HG02970 (cell line): ENCODE results near the gene RRBP1.

ENCODE experiments used
- ATAC-seq: cut with Tn5 transposase; IDR thresholded peaks from one replicate; pipeline ENCODE4 v1.9.1; 2021; ENCODE audit warnings: mild to moderate bottlenecking, moderate library complexity, moderate number of reproducible peaks; ENCODE audit not compliant: unreplicated experiment, low FRiP score

The RRBP1 gene

GRCh38 chr20:17614176-17614811 lies 67.7 kb downstream of the RRBP1 start:
- no peak for ATAC-seq

GRCh38 chr20:17613328-17614175 lies 68.5 kb downstream of the RRBP1 start:
- no peak for ATAC-seq

DNA sequence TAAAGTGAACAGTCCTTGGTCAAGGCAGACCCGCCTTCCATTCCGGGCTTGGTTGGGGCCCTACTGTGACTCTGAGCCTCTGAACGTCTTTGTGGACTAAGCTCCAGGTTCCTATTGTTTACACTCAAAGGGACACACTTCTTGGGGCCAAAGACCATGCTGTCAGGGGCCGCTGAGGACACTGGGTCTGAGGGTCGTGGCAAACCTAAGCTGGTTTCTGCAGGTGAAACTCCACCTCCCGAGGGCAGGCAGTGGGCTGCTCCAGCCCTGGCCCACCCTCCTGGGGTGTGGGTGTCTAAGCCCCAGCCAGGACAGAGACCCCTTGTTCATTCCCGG lies 69.1 kb downstream of the RRBP1 start:
- ATAC-seq: no peak

GRCh38 chr20:17612287-17612991 lies 69.6 kb downstream of the RRBP1 start:
- no peak for ATAC-seq

DNA sequence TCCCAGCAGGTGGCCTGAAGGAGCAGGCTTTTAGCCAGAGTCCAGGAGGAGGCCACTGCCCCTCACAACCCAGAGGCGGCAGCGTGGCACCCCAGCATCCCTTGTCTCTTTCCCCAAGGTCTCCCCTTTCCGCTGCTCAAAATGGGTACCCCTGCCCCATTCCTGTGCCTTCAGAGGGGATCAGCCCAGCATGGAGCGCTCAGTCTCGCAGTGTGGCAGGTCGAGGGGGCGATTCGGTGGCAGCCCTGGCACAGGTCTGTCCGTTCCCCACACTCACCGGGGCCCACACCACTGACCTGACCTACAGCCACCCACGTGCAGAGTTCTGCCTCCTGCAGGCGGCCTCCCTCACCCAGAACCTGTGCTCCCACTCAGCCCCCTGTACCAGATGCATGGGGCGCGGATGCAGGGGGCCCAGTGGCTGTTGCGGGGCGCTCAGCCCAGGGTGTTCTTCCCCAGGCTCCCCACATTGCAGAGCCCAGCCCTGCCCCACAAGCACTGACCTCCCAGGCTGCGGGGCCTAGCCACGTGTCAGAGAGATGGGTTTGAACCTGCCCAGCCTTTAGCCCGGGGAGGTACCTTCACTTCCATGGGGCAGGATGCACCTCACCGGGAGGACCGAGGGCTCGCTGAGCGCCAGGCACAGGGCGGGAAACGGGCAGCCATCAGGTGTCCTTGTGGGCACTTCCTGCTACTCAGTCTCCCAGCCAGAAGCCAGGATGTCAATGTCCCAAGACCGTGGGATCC lies 70.3 kb downstream of the RRBP1 start:
- ATAC-seq: no peak

GRCh38 chr20:17611290-17611539 lies 70.8 kb downstream of the RRBP1 start:
- ATAC-seq: no peak

- ATAC-seq: no peak
These were observed 71.3 kb downstream of the RRBP1 start for GRCh38 chr20:17610566-17611289.

DNA sequence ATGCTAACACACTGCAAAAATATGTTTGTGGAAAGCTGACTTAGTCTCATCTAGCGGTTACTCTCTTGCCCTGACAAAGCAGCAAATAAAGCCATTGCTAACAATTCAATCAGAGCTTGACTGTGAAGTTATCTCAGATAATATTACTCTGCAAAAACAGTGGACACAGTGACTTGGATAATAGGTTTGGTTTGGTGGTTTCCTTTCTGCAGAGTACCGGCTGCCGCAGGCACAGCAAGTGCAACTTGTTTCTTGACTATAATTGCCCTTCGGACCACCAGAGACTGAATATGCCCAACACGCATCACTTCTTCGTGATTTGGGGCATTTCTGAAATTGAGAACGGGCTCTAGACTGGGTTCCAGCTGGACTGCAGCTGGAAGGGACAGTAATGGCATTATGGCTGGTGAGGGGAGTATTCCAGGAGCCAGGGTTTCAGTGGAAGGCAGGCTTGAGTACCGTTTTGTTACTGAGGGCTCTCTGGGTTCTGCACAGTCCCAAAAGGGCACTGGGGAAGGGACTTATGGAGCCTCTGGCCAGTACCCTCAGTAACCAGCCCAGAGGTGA lies 72.1 kb downstream of the RRBP1 start:
- no peak for ATAC-seq

DNA sequence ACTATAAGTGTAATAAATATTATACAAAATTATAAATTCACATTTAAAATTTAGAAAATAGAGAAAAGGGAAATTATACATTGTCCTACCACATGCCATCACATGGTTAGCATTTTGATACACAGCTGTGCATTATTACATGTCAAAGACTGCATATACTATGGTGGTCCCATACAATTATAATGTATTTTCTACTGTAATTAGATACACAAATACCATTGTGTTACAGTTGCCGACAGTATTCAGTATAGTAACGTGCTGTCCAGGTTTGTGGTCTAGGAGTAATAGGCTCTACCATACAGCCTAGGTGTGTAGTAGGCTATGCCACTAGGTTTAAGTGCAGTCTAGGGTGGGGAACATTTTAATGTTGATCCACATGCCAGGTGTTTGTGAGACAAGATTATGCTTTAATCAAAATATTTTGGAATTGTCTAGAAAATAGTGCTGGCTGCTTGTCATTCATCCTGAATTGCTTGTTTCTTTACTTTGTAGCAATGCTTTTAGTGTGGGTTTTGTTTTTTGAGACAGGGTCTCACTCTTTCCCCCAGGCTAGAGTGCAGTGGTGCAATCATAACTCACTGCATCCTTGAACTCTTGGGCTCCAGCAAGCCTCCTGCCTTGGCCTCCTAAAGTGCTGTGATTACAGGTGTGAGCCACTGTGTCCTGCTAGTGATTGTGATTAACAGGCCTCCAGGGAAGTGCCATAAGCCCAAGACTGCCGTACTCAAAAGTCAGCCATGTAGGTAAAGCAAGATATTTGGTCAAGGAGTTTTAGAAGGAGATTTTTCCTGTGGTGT lies 73.1 kb downstream of the RRBP1 start:
- no peak for ATAC-seq

DNA sequence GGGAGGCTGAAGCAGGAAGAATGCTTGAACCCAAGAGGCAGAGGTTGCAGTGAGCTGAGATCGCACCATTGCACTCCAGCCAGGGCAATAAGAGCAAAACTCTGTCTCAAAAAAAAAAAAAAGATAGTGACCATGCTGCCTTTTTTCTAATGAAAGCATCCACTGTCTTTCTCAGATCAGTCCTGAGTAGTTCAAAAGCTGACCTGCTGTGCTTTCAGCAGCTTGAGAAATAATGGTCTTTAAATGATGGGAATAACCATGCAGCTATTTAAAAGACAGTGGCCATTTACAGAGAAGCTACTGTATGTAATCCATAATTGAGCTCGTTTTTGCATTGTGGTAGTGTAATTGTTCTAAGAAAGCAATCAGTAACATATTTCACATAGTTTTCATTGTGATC lies 76.0 kb downstream of the RRBP1 start:
- ATAC-seq: no peak

GRCh38 chr20:17605131-17605660 lies 76.8 kb downstream of the RRBP1 start:
- ATAC-seq: no peak

- ATAC-seq: no peak
These were observed 79.5 kb downstream of the RRBP1 start for GRCh38 chr20:17602493-17602892.

GRCh38 chr20:17601957-17602356 lies 80.1 kb downstream of the RRBP1 start:
- ATAC-seq: no peak

- ATAC-seq: no peak
These were observed 84.0 kb downstream of the RRBP1 start for GRCh38 chr20:17598013-17598550.

- no peak for ATAC-seq
These were observed 86.2 kb downstream of the RRBP1 start for GRCh38 chr20:17595856-17596255.

GRCh38 chr20:17594443-17594842 lies 87.6 kb downstream of the RRBP1 start:
- no peak for ATAC-seq

DNA sequence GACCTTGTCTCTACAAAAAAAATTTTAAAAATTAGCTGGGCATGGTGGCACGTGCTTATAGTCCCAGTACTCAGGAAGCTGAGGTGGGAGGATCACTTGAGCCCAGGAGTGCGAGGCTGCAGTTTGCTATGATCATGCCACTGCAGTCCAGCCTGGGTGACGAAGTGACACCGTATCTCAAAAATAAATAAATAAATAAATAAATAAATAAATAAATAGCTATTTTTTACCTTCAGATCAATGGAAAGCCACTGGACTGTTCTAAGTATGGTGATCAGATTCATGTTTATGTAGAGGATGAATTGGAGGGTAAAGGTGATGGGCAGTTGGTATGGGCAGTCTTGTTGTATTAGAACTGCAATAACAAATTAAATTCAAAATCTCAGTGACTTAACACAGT lies 88.1 kb downstream of the RRBP1 start:
- no peak for ATAC-seq

GRCh38 chr20:17590245-17590644 lies 91.8 kb downstream of the RRBP1 start:
- ATAC-seq: no peak
